Mammary epithelial cell (primary cell): Measurements from ENCODE around the gene CDKN3.

ENCODE experiments used
- EZH2 ChIP-seq: IDR thresholded peaks from 2 replicates; pipeline ENCODE4 v1.6.1; 2012; ENCODE audit warnings: low read length, inconsistent platforms, borderline replicate concordance
- TF ChIP-seq, protein P1 (sequence below), 2 donors: IDR thresholded peaks in 1 of 2; conservative IDR thresholded peaks in 1 of 2; 2 replicates each; pipeline ENCODE4 v1.5.1; 2011 to 2012; ENCODE audit warnings: inconsistent platforms in 2 of 2, low read length in 2 of 2, mild to moderate bottlenecking in 2 of 2, control low read depth in 1 of 2, low read depth in 1 of 2; ENCODE audit not compliant: insufficient read depth in 1 of 2; ENCODE audit errors: extremely low read depth in 1 of 2

DNA sequence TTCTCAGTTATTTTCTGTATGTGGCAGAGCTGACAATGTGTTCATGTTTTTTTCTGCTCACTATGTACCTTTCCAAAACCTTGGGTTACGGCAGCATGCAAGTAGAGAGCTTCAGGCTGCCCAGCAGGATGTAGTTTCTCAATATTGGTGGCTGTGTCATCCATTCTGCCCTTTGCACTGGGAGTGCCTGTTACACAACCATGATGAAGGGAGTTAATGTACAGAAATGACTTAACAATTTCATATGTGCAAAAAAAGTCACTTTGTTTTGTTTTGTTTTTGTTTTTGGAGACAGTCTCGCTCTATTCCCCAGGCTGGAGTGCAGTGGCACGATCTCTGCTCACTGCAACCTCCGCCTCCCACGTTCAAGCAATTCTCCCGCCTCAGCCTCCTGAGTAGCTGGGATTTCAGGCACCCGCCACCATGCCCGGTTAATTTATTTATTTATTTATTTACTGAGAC is 50.5 kb downstream of the CDKN3 start:
- TF ChIP-seq, protein P1, sequence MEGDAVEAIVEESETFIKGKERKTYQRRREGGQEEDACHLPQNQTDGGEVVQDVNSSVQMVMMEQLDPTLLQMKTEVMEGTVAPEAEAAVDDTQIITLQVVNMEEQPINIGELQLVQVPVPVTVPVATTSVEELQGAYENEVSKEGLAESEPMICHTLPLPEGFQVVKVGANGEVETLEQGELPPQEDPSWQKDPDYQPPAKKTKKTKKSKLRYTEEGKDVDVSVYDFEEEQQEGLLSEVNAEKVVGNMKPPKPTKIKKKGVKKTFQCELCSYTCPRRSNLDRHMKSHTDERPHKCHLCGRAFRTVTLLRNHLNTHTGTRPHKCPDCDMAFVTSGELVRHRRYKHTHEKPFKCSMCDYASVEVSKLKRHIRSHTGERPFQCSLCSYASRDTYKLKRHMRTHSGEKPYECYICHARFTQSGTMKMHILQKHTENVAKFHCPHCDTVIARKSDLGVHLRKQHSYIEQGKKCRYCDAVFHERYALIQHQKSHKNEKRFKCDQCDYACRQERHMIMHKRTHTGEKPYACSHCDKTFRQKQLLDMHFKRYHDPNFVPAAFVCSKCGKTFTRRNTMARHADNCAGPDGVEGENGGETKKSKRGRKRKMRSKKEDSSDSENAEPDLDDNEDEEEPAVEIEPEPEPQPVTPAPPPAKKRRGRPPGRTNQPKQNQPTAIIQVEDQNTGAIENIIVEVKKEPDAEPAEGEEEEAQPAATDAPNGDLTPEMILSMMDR (conservative IDR thresholded peaks at IDR 0.05 in 1 of 2, IDR thresholded peaks at IDR 0.05 in 1 of 2; ENCODE audit: extremely low read depth in 1 of 2, insufficient read depth in 1 of 2, low read depth in 1 of 2, low read length in 2 of 2): no peak
- TF ChIP-seq EZH2: no peak
